Measurements from ENCODE around the gene DYNC2H1.
"Not testable (repeated sequence)": the region's sequence is repeated elsewhere in the genome, so short reads cannot be mapped to it uniquely, and the experiment has no call there.

The DYNC2H1 gene

GRCh38 chr11:103110391-103110790 lies 1.2 kb downstream of the DYNC2H1 start:
- H3K27me3 ChIP-seq (ENCODE audit: insufficient read depth, low read length, poor library complexity), result no peaks in the 10 kb centered on the region
- no peak overlapping the region for H4K5ac ChIP-seq (ENCODE audit: low read length)
- H3K9ac ChIP-seq (ENCODE audit: low read length), result no peak overlapping the region
- no peak overlapping the region for H3K4me3 ChIP-seq (ENCODE audit: low read length)
- no peak overlapping the region for H2BK120ac ChIP-seq (ENCODE audit: low read depth, low read length)
- no peak overlapping the region for H2BK5ac ChIP-seq (ENCODE audit: low read length)
- no peak overlapping the region for H3K18ac ChIP-seq (ENCODE audit: low read length)
- no peak overlapping the region for H3K4ac ChIP-seq (ENCODE audit: low read depth, low read length)
- no peak overlapping the region for H4K8ac ChIP-seq (ENCODE audit: low read depth, low read length)
- H3K4me2 ChIP-seq (ENCODE audit: low read length), result no peak overlapping the region
- H3K79me2 ChIP-seq (ENCODE audit: control insufficient read depth, insufficient read depth, low read length), result no peaks in the 10 kb centered on the region
- H3K23ac ChIP-seq (ENCODE audit: low read length), result no peak overlapping the region
- H3K4me1 ChIP-seq (ENCODE audit: control insufficient read depth, low read depth, low read length), result no peaks in the 10 kb centered on the region
- no peak overlapping the region for H2AK5ac ChIP-seq (ENCODE audit: low read length)
- no peak overlapping the region for H2BK15ac ChIP-seq (replicated peaks; ENCODE audit: low read depth)
- H3K36me3 ChIP-seq (ENCODE audit: control insufficient read depth, insufficient read depth, low read length), result no peaks in the 10 kb centered on the region
- no peak overlapping the region for H3K56ac ChIP-seq (ENCODE audit: low read length)
- H3K27ac ChIP-seq (ENCODE audit: low read depth, low read length), result no peak overlapping the region
- DNase-seq, result no peak
- no peaks in the 10 kb centered on the region for H3K79me1 ChIP-seq (ENCODE audit: low read length)

GRCh38 chr11:103111400-103111799 lies 2.2 kb downstream of the DYNC2H1 start:
- no peak overlapping the region for H3K4ac ChIP-seq (ENCODE audit: low read depth, low read length)
- H2BK120ac ChIP-seq (ENCODE audit: low read depth, low read length), result no peak overlapping the region
- no peak overlapping the region for H3K18ac ChIP-seq (ENCODE audit: low read length)
- H3K36me3 ChIP-seq (ENCODE audit: control insufficient read depth, insufficient read depth, low read length), result no peaks in the 10 kb centered on the region
- no peak overlapping the region for H4K8ac ChIP-seq (ENCODE audit: low read depth, low read length)
- DNase-seq, result no peak
- H3K4me2 ChIP-seq (ENCODE audit: low read length), result no peak overlapping the region
- no peaks in the 10 kb centered on the region for H3K4me1 ChIP-seq (ENCODE audit: control insufficient read depth, low read depth, low read length)
- no peak overlapping the region for H3K23ac ChIP-seq (ENCODE audit: low read length)
- no peak overlapping the region for H2BK5ac ChIP-seq (ENCODE audit: low read length)
- H4K5ac ChIP-seq (ENCODE audit: low read length), result no peak overlapping the region
- no peak overlapping the region for H2AK5ac ChIP-seq (ENCODE audit: low read length)
- no peaks in the 10 kb centered on the region for H3K79me1 ChIP-seq (ENCODE audit: low read length)
- no peaks in the 10 kb centered on the region for H3K79me2 ChIP-seq (ENCODE audit: control insufficient read depth, insufficient read depth, low read length)
- H3K27ac ChIP-seq (ENCODE audit: low read depth, low read length), result no peak overlapping the region
- no peak overlapping the region for H3K9ac ChIP-seq (ENCODE audit: low read length)
- 100% methylated on average over 1 of the region's 5 CpGs for WGBS (ENCODE audit: extremely low coverage, insufficient coverage, low lambda C conversion rate)
- H3K56ac ChIP-seq (ENCODE audit: low read length), result no peak overlapping the region
- H3K27me3 ChIP-seq (ENCODE audit: insufficient read depth, low read length, poor library complexity), result no peaks in the 10 kb centered on the region
- no peak overlapping the region for H3K4me3 ChIP-seq (ENCODE audit: low read length)
- no peak overlapping the region for H2BK15ac ChIP-seq (replicated peaks; ENCODE audit: low read depth)

- H3K79me2 ChIP-seq (ENCODE audit: control insufficient read depth, insufficient read depth, low read length), result no peaks in the 10 kb centered on the region
- no peaks in the 10 kb centered on the region for H3K36me3 ChIP-seq (ENCODE audit: control insufficient read depth, insufficient read depth, low read length)
- no peak overlapping the region for H4K8ac ChIP-seq (ENCODE audit: low read depth, low read length)
- no peak for DNase-seq
- no peak overlapping the region for H2BK120ac ChIP-seq (ENCODE audit: low read depth, low read length)
- H3K9ac ChIP-seq (ENCODE audit: low read length), result no peak overlapping the region
- no peak overlapping the region for H3K18ac ChIP-seq (ENCODE audit: low read length)
- H4K5ac ChIP-seq (ENCODE audit: low read length), result no peak overlapping the region
- no peak overlapping the region for H2BK5ac ChIP-seq (ENCODE audit: low read length)
- H3K79me1 ChIP-seq (ENCODE audit: low read length), result no peaks in the 10 kb centered on the region
- no peaks in the 10 kb centered on the region for H3K4me1 ChIP-seq (ENCODE audit: control insufficient read depth, low read depth, low read length)
- H2BK15ac ChIP-seq (replicated peaks; ENCODE audit: low read depth), result no peak overlapping the region
- no peak overlapping the region for H3K4ac ChIP-seq (ENCODE audit: low read depth, low read length)
- H3K27me3 ChIP-seq (ENCODE audit: insufficient read depth, low read length, poor library complexity), result no peaks in the 10 kb centered on the region
- no CpG with 5 or more reads among the region's 1 CpG for WGBS (ENCODE audit: extremely low coverage, insufficient coverage, low lambda C conversion rate)
- H3K27ac ChIP-seq (ENCODE audit: low read depth, low read length), result no peak overlapping the region
- no peak overlapping the region for H3K23ac ChIP-seq (ENCODE audit: low read length)
- H2AK5ac ChIP-seq (ENCODE audit: low read length), result no peak overlapping the region
- H3K4me3 ChIP-seq (ENCODE audit: low read length), result no peak overlapping the region
- H3K56ac ChIP-seq (ENCODE audit: low read length), result no peak overlapping the region
- no peak overlapping the region for H3K4me2 ChIP-seq (ENCODE audit: low read length)
Measured at GRCh38 chr11:103112364-103112763, 3.1 kb downstream of the DYNC2H1 start.

GRCh38 chr11:103114836-103115235 lies 5.6 kb downstream of the DYNC2H1 start:
- no peak for DNase-seq
- Histone ChIP-seq H3K27me3 (ENCODE audit: insufficient read depth, low read length, poor library complexity) (no peaks in the 10 kb centered on the region), H2AK5ac (ENCODE audit: low read length) (no peak overlapping the region), H3K4ac (ENCODE audit: low read depth, low read length) (no peak overlapping the region), H2BK120ac (ENCODE audit: low read depth, low read length) (no peak overlapping the region), H3K23ac (ENCODE audit: low read length) (no peak overlapping the region), H4K5ac (ENCODE audit: low read length) (no peak overlapping the region), H2BK5ac (ENCODE audit: low read length) (no peak overlapping the region), H3K4me3 (ENCODE audit: low read length) (no peak overlapping the region), H2BK15ac (replicated peaks; ENCODE audit: low read depth) (no peak overlapping the region), H3K56ac (ENCODE audit: low read length) (no peak overlapping the region), H3K27ac (ENCODE audit: low read depth, low read length) (no peak overlapping the region), H3K4me2 (ENCODE audit: low read length) (no peak overlapping the region), H3K79me1 (ENCODE audit: low read length) (no peaks in the 10 kb centered on the region), H3K36me3 (ENCODE audit: control insufficient read depth, insufficient read depth, low read length) (no peaks in the 10 kb centered on the region), H3K18ac (ENCODE audit: low read length) (no peak overlapping the region), H3K4me1 (ENCODE audit: control insufficient read depth, low read depth, low read length) (no peaks in the 10 kb centered on the region), H3K79me2 (ENCODE audit: control insufficient read depth, insufficient read depth, low read length) (no peaks in the 10 kb centered on the region), H4K8ac (ENCODE audit: low read depth, low read length) (no peak overlapping the region), H3K9ac (ENCODE audit: low read length) (no peak overlapping the region)
- WGBS (ENCODE audit: extremely low coverage, insufficient coverage, low lambda C conversion rate), result no CpG with 5 or more reads among the region's 4 CpGs

- Histone ChIP-seq H3K18ac (ENCODE audit: low read length) (no peak overlapping the region), H3K4me3 (ENCODE audit: low read length) (no peak overlapping the region), H3K4ac (ENCODE audit: low read depth, low read length) (no peak overlapping the region), H3K4me2 (ENCODE audit: low read length) (no peak overlapping the region), H2BK120ac (ENCODE audit: low read depth, low read length) (no peak overlapping the region), H3K27ac (ENCODE audit: low read depth, low read length) (no peak overlapping the region), H4K8ac (ENCODE audit: low read depth, low read length) (no peak overlapping the region), H3K36me3 (ENCODE audit: control insufficient read depth, insufficient read depth, low read length) (no peaks in the 10 kb centered on the region), H3K4me1 (ENCODE audit: control insufficient read depth, low read depth, low read length) (no peaks in the 10 kb centered on the region), H3K27me3 (ENCODE audit: insufficient read depth, low read length, poor library complexity) (no peaks in the 10 kb centered on the region), H3K56ac (ENCODE audit: low read length) (no peak overlapping the region), H3K23ac (ENCODE audit: low read length) (no peak overlapping the region), H3K79me1 (ENCODE audit: low read length) (no peaks in the 10 kb centered on the region), H3K9ac (ENCODE audit: low read length) (no peak overlapping the region), H3K79me2 (ENCODE audit: control insufficient read depth, insufficient read depth, low read length) (no peaks in the 10 kb centered on the region), H2BK15ac (replicated peaks; ENCODE audit: low read depth) (no peak overlapping the region), H2AK5ac (ENCODE audit: low read length) (no peak overlapping the region), H2BK5ac (ENCODE audit: low read length) (no peak overlapping the region), H4K5ac (ENCODE audit: low read length) (no peak overlapping the region)
- no peak for DNase-seq
Measured at GRCh38 chr11:103125462-103125861, 16.2 kb downstream of the DYNC2H1 start.

GRCh38 chr11:103141986-103142385 lies 32.8 kb downstream of the DYNC2H1 start:
- H4K5ac ChIP-seq (ENCODE audit: low read length); H4K8ac ChIP-seq (ENCODE audit: low read depth, low read length): not testable (repeated sequence)
- WGBS (ENCODE audit: extremely low coverage, insufficient coverage, low lambda C conversion rate), result no CpG with 5 or more reads among the region's 13 CpGs

More at GRCh38 chr11:103141986-103142385, 32.8 kb downstream of the DYNC2H1 start:
- not testable (repeated sequence) for H3K4ac ChIP-seq (ENCODE audit: low read depth, low read length); H3K4me2 ChIP-seq (ENCODE audit: low read length); H2BK120ac ChIP-seq (ENCODE audit: low read depth, low read length); H3K79me2 ChIP-seq (ENCODE audit: control insufficient read depth, insufficient read depth, low read length); DNase-seq; H2BK5ac ChIP-seq (ENCODE audit: low read length); H3K9ac ChIP-seq (ENCODE audit: low read length); H2AK5ac ChIP-seq (ENCODE audit: low read length); H3K79me1 ChIP-seq (ENCODE audit: low read length); H3K56ac ChIP-seq (ENCODE audit: low read length); H3K27ac ChIP-seq (ENCODE audit: low read depth, low read length); H3K36me3 ChIP-seq (ENCODE audit: control insufficient read depth, insufficient read depth, low read length); H3K4me3 ChIP-seq (ENCODE audit: low read length); H2BK15ac ChIP-seq (replicated peaks; ENCODE audit: low read depth); H3K4me1 ChIP-seq (ENCODE audit: control insufficient read depth, low read depth, low read length); H3K23ac ChIP-seq (ENCODE audit: low read length); H3K18ac ChIP-seq (ENCODE audit: low read length); H3K27me3 ChIP-seq (ENCODE audit: insufficient read depth, low read length, poor library complexity)

Data from mesendoderm (in vitro differentiated cells).